HG03095 (cell line): ENCODE measurements around the gene SLC12A6.
"Not testable (repeated sequence)": the region's sequence is repeated elsewhere in the genome, so short reads cannot be mapped to it uniquely, and the experiment has no call there.

Experiments used
- ATAC-seq: cut with Tn5 transposase; IDR thresholded peaks from one replicate; pipeline ENCODE4 v1.9.1; 2021; ENCODE audit warnings: moderate library complexity; ENCODE audit not compliant: unreplicated experiment

The SLC12A6 gene

DNA sequence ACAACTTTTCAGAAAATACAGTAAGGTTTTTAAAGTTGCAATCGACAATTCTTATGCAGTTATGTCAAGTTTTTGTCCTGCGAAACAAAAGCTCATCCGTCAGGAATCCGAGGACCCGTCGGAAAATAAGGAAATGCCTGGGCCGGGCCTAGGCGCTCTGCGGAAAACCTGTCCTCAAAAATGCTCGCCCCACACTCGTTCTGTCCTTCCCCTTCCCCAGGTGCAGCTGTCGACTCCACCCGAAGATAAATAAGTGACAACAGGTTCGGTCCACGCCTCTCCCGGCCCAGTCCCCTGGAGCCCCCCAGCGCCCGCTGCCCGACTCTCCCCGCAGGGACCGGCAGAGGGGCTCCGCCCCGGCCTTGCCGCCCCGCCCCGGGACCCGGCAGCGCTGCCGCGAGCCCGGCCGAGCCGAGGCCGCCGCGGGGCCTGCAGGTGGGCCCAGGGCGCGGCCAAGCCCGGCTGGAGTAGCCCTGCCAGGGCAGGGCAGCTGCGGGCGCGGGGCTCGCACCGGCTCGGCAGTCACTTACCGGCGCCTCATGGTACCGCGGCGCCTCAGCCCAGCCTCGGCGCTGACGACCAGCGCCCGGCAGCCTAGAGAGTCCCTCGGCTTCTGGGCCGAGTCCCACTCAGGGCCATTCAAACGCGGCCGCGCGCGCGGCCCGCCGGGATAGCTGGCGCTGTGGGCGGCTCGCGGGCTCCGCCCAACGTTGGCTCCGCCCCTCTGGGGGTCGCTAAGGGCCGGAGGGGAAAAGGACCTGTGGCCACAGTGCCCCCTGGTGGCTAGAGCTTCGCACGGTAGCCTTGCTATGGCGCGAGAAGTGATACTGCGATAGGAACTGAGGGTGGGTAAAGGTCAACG, 127.9 kb downstream of the SLC12A6 start, which contains the start of gene KATNBL1:
TSS of gene KATNBL1 (minus strand) at position 676 of the 862 bp plus-strand sequence. CDS start 46,420 bp downstream, outside the sequence.
- peak; percentile 94 for ATAC-seq

- no peak for ATAC-seq
These were observed 131.6 kb downstream of the SLC12A6 start for GRCh38 chr15:34206011-34206410.

- ATAC-seq = no peak
These were observed 133.6 kb downstream of the SLC12A6 start for GRCh38 chr15:34203936-34204335.

GRCh38 chr15:34203305-34203704, 134.3 kb downstream of the SLC12A6 start:
- ATAC-seq = no peak

GRCh38 chr15:34193272-34193671, 144.3 kb downstream of the SLC12A6 start:
- ATAC-seq = not testable (repeated sequence)

DNA sequence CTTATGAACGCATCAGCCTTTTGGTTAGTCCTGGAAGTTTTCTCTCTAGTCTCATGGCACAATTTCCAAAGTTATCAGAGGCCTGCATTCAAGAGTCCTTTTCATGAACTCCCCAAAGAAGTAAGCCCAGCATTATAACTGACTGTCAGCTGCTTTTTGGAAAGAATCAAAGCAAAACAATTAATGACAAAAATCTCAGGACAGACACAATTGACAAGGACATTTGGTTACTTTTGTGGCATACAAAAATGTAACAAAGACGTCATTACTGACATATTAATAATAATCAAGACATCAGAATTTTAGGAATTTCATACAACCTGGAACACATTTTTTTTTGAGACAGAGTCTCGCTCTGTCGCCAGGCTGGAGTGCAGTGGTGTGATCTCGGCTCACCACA, 148.9 kb downstream of the SLC12A6 start:
- ATAC-seq = no peak

DNA sequence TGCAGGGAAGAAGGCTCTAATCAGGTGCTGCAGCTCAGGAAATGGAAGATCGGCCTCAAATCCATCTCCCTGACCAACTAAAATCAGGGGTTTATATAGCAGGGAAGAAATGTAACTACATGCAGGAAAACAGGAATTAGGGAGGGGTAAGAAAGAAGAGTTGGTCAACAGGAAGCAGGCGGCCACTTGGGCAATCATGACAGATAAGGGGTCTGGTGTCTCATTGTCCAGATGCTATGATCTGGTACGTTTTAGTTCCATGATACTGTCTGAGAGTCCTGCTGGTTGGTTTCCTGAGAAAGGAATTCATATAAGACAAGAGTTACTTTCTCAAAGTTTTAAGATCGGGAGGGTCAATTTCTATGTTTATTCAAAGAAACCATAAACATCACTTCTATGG, 151.9 kb downstream of the SLC12A6 start:
- no peak for ATAC-seq

GRCh38 chr15:34182942-34183341, 154.6 kb downstream of the SLC12A6 start:
- no peak for ATAC-seq
